Endothelial cell of umbilical vein (primary cell): ENCODE data around the gene SMIM11. TPM values are rescaled to one million over a fixed set of nuclear protein-coding genes. Genes with fewer than 3 reads are reported as not detected.

ENCODE experiments used
- BruUV-seq: library from RNA; stranded (reverse); fragments of 400-500 nt; replicated peaks from 2 replicates; lab custom pipeline; 2021; lab: Mats Ljungman, UMichigan
- CTCF ChIA-PET: fragments of 300-600, 350-600 bp; sonication (Branson Sonifier 250); formaldehyde crosslinking; loops from one replicate; lab custom pipeline; 2021; ENCODE audit warnings: antibody characterized with exemption, inconsistent platforms; lab: Charles Lee
- POLR2A ChIA-PET: fragments of 300-600, 350-600 bp; sonication (Branson Sonifier 250); formaldehyde crosslinking; loops from one replicate; lab custom pipeline; 2021; ENCODE audit warnings: antibody characterized with exemption, inconsistent platforms; lab: Charles Lee
- DNase-seq: peaks from one replicate; pipeline ENCODE4 v3.0.0-alpha.2; 2011; ENCODE audit warnings: low read depth, low spot score
- FAIRE-seq: peaks from 2 replicates; lab custom pipeline; 2011; peaks lifted over from hg19 to GRCh38; lab: Jason Lieb, UNC
- H2AFZ ChIP-seq: 2 replicates; pipeline ENCODE4 v1.6.0; 2012; ENCODE audit warnings: low read depth, low read length, control low read depth, inconsistent platforms
- H3K27ac ChIP-seq: 2 replicates; pipeline ENCODE4 v1.5.1; 2011; ENCODE audit warnings: low read depth, mild to moderate bottlenecking, control low read depth, low read length, moderate library complexity; ENCODE audit not compliant: insufficient read depth
- H3K27me3 ChIP-seq, 2 experiments: 2 replicates each; pipeline versions ENCODE4 v1.6.0 to v1.6.1; 2011; ENCODE audit warnings: low read length in 2 of 2, mixed read lengths in 1 of 2; ENCODE audit not compliant: control insufficient read depth in 2 of 2, insufficient read depth in 2 of 2
- H3K36me3 ChIP-seq, 2 experiments: 2 replicates in 1 of 2; 3 replicates in 1 of 2; pipeline ENCODE4 v1.5.1; 2011; ENCODE audit warnings: low read length in 2 of 2, mild to moderate bottlenecking in 1 of 2, moderate library complexity in 1 of 2; ENCODE audit not compliant: control insufficient read depth in 2 of 2, insufficient read depth in 2 of 2; ENCODE audit errors: extremely low read depth in 1 of 2
- H3K4me1 ChIP-seq: 3 replicates; pipeline ENCODE4 v1.5.1; 2011; ENCODE audit warnings: mild to moderate bottlenecking, low read length; ENCODE audit not compliant: control insufficient read depth, insufficient read depth; ENCODE audit errors: extremely low read depth
- H3K4me2 ChIP-seq: 2 replicates; pipeline ENCODE4 v1.6.1; 2011; ENCODE audit warnings: low read length, control low read depth, mixed read lengths; ENCODE audit not compliant: insufficient read depth
- H3K4me3 ChIP-seq, 3 experiments: fragments of 200-600 bp in 1 of 3; sonication (generic), shearing (Covaris generic) in 1 of 3; replicated peaks in 1 of 3; 2 replicates each; pipeline ENCODE4 v1.5.1; 2011 to 2016; ENCODE audit warnings: control low read depth in 3 of 3, low read length in 3 of 3, mild to moderate bottlenecking in 2 of 3, inconsistent platforms in 1 of 3, low read depth in 1 of 3, moderate library complexity in 1 of 3; ENCODE audit not compliant: insufficient read depth in 1 of 3
- H3K79me2 ChIP-seq: 2 replicates; pipeline ENCODE4 v1.6.0; 2012; ENCODE audit warnings: low read length, inconsistent platforms; ENCODE audit not compliant: control insufficient read depth, insufficient read depth
- H3K9ac ChIP-seq: replicated peaks from 2 replicates; pipeline ENCODE3; 2011; ENCODE audit warnings: low read length, control low read depth; ENCODE audit not compliant: insufficient read depth; ENCODE audit errors: extremely low read depth
- H3K9me1 ChIP-seq: replicated peaks from 3 replicates; pipeline ENCODE4 v1.6.0; 2011; ENCODE audit warnings: mild to moderate bottlenecking, low read length; ENCODE audit not compliant: control insufficient read depth, insufficient read depth; ENCODE audit errors: extremely low read depth
- H3K9me3 ChIP-seq: replicated peaks from 2 replicates; pipeline ENCODE4 v1.5.1; 2012; ENCODE audit warnings: low read length, inconsistent platforms; ENCODE audit not compliant: control insufficient read depth, insufficient read depth
- H4K20me1 ChIP-seq: replicated peaks from 2 replicates; pipeline ENCODE3; 2011; ENCODE audit warnings: mild to moderate bottlenecking, low read length; ENCODE audit not compliant: control insufficient read depth, insufficient read depth; ENCODE audit errors: extremely low read depth
- CTCF ChIP-seq, 2 donors: IDR thresholded peaks; 1 replicate in 1 of 2; 2 replicates in 1 of 2; pipeline ENCODE4 v1.5.1; 2011; ENCODE audit warnings: low read length in 2 of 2, mild to moderate bottlenecking in 2 of 2, moderate library complexity in 2 of 2, control low read depth in 1 of 2, inconsistent platforms in 1 of 2, low read depth in 1 of 2; ENCODE audit not compliant: insufficient read depth in 1 of 2; ENCODE audit errors: extremely low read depth in 1 of 2
- EZH2 ChIP-seq: IDR thresholded peaks from 2 replicates; pipeline ENCODE4 v1.6.1; 2012; ENCODE audit warnings: borderline replicate concordance, low read depth, mild to moderate bottlenecking, moderate library complexity, low read length, inconsistent platforms; ENCODE audit not compliant: severe bottlenecking
- GATA2 ChIP-seq: IDR thresholded peaks from 2 replicates; pipeline ENCODE4 v1.7.0; 2011; ENCODE audit warnings: low read depth, mild to moderate bottlenecking, moderate library complexity, mixed read lengths, low read length; ENCODE audit not compliant: insufficient read length, insufficient read depth
- MAX ChIP-seq: IDR thresholded peaks from 2 replicates; pipeline ENCODE4 v1.6.1; 2011; ENCODE audit not compliant: insufficient read depth, insufficient read length
- MYC ChIP-seq: IDR thresholded peaks from one replicate; pipeline ENCODE4 v1.6.1; 2011; ENCODE audit warnings: mild to moderate bottlenecking, low read depth, low read length
- POLR2A ChIP-seq: IDR thresholded peaks from 2 replicates; pipeline ENCODE4 v1.6.1; 2012; ENCODE audit warnings: low read depth, mild to moderate bottlenecking, control low read depth, low read length
- POLR2AphosphoS5 ChIP-seq: IDR thresholded peaks from 2 replicates; pipeline ENCODE4 v1.6.1; 2012; ENCODE audit warnings: low read depth, mild to moderate bottlenecking, control low read depth, low read length, moderate library complexity; ENCODE audit not compliant: insufficient read depth
- dilution Hi-C: fragments of 300-500 bp; cut with MboI; formaldehyde crosslinking; loops from one replicate; pipeline ENCODE4 v1.15.0; 2019; ENCODE audit warnings: low sequenced_read_pairs; ENCODE audit not compliant: extremely low pct_ligation_motif_present
- intact Hi-C: fragments of 100-400 bp; cut with micrococcal nuclease; formaldehyde crosslinking; loops from one replicate; pipeline ENCODE4 v1.10.0; 2022
- polyA plus RNA-seq, 4 experiments: library from polyadenylated mRNA; depleted of rRNA in 3 of 4; stranded (reverse) in 3 of 4; unstranded in 1 of 4; fragments of >200 nt; gene quantifications; 2 replicates each; pipeline versions ENCODE4 v1.2.1 to v1.2.3, GENCODE V29; 2011 to 2012; ENCODE audit warnings: missing spikeins in 1 of 4
- total RNA-seq: library from RNA; stranded (reverse); gene quantifications from 2 replicates; pipeline ENCODE4 v1.2.3, GENCODE V29; 2021

Gene SMIM11
- total and polyA plus RNA-seq, 2 donors (not counting 3 experiments of a cell fraction or from before 2014, with no cell fraction given) = 1.4 to 1.5 TPM

GRCh38 chr21:34340061-34340460 is 35.2 kb upstream of the SMIM11 start:
- Histone ChIP-seq H3K4me2 (no peak overlapping the region), H4K20me1 (no peaks in the 10 kb centered on the region), H3K79me2 (no peaks in the 10 kb centered on the region), H3K27ac (no peak overlapping the region), H3K36me3 (no peaks in the 10 kb centered on the region), H2AFZ (no peak overlapping the region), H3K9me3 (no peaks in the 10 kb centered on the region), H3K4me1 (peaks cover 10% of the 10 kb centered on the region), H3K4me3 (no peak overlapping the region), H3K9me1 (no peaks in the 10 kb centered on the region), H3K9ac (no peak overlapping the region), H3K27me3 (peaks cover 0 to 3% of the 10 kb centered on the region in 2 experiments)
- DNase-seq (no peak), FAIRE-seq (no peak)
- BruUV-seq = no TSS peak
- CTCF ChIA-PET = interaction anchor here (2.0 kb wide), 1 partner anchor 8 kb away, joined by 17 read pairs; no protein-coding TSS in a partner anchor
- dilution Hi-C loops (no loop called here), intact Hi-C loops (no loop called here)
- POLR2A ChIA-PET = no interaction called here
- no peak for TF ChIP-seq CTCF (IDR thresholded peaks at IDR 0.05; ENCODE audit: extremely low read depth in 1 of 2, insufficient read depth in 1 of 2, low read depth in 1 of 2, low read length in 2 of 2)
- TF ChIP-seq POLR2AphosphoS5 = no peak
- TF ChIP-seq EZH2 = no peak
- TF ChIP-seq MYC = no peak
- TF ChIP-seq GATA2 = no peak

- Histone ChIP-seq H3K27ac (no peak overlapping the region), H3K4me1 (no peaks in the 10 kb centered on the region), H3K27me3 (peaks cover 6 to 9% of the 10 kb centered on the region in 2 experiments), H3K79me2 (no peaks in the 10 kb centered on the region), H3K9ac (no peak overlapping the region), H2AFZ (no peak overlapping the region), H3K36me3 (no peaks in the 10 kb centered on the region), H3K4me3 (no peak overlapping the region), H3K4me2 (no peak overlapping the region), H4K20me1 (no peaks in the 10 kb centered on the region), H3K9me1 (no peaks in the 10 kb centered on the region), H3K9me3 (no peaks in the 10 kb centered on the region)
- TF ChIP-seq MAX (no peak), POLR2A (no peak)
- POLR2A ChIA-PET = no interaction called here
- BruUV-seq = no TSS peak
- CTCF ChIA-PET = interaction anchor here (1.6 to 22.9 kb wide), 3 partner anchors 13 to 421 kb away, joined by 5 to 867 read pairs (median 8); no protein-coding TSS in a partner anchor
- DNase-seq (no peak), FAIRE-seq (no peak)
- intact Hi-C loops = no loop called here
- dilution Hi-C loops = no loop called here
Observed at GRCh38 chr21:34342476-34342875, 32.8 kb upstream of the SMIM11 start.
